GM23248 (cell line): ENCODE results near the gene ENKD1. TPM values are rescaled to one million over a fixed set of nuclear protein-coding genes. Genes with fewer than 3 reads are reported as not detected.
"Not testable (repeated sequence)": the region's sequence is repeated elsewhere in the genome, so short reads cannot be mapped to it uniquely, and the experiment has no call there.

Source experiments
- DNase-seq: peaks from one replicate; pipeline ENCODE4 v3.0.0-alpha.2; 2015
- H2AFZ ChIP-seq: fragments of 200-600 bp; sonication (generic); 2 replicates; pipeline ENCODE4 v1.6.1; 2016; ENCODE audit warnings: antibody characterized with exemption
- H3F3A ChIP-seq: fragments of 200-600 bp; sonication (generic); 2 replicates; pipeline ENCODE4 v1.6.1; 2016; ENCODE audit warnings: mild to moderate bottlenecking, antibody characterized with exemption, mixed run types; ENCODE audit not compliant: insufficient read depth
- H3K27ac ChIP-seq: fragments of 200-600 bp; sonication (generic); 2 replicates; pipeline ENCODE4 v1.5.1; 2016; ENCODE audit warnings: mild to moderate bottlenecking
- H3K27me3 ChIP-seq: fragments of 200-600 bp; sonication (generic); replicated peaks from 2 replicates; pipeline ENCODE4 v1.6.1; 2016; ENCODE audit warnings: mild to moderate bottlenecking; ENCODE audit not compliant: insufficient read depth
- H3K36me3 ChIP-seq: fragments of 200-600 bp; sonication (generic); 2 replicates; pipeline ENCODE4 v1.6.1; 2016; ENCODE audit warnings: low read depth, mild to moderate bottlenecking
- H3K4me1 ChIP-seq: fragments of 200-600 bp; sonication (generic); 2 replicates; pipeline ENCODE4 v1.6.1; 2016; ENCODE audit warnings: mild to moderate bottlenecking; ENCODE audit not compliant: insufficient read depth
- H3K4me2 ChIP-seq: fragments of 200-600 bp; sonication (generic); one replicate; pipeline ENCODE4 v1.6.1; 2016; ENCODE audit warnings: mild to moderate bottlenecking; ENCODE audit not compliant: unreplicated experiment
- H3K4me3 ChIP-seq: fragments of 200-600 bp; sonication (generic); 2 replicates; pipeline ENCODE4 v1.5.1; 2016; ENCODE audit warnings: mild to moderate bottlenecking
- H3K79me2 ChIP-seq: fragments of 200-600 bp; sonication (generic); 2 replicates; pipeline ENCODE4 v1.6.1; 2016; ENCODE audit warnings: mild to moderate bottlenecking; ENCODE audit not compliant: insufficient read depth
- H3K9ac ChIP-seq: fragments of 200-600 bp; sonication (generic); 2 replicates; pipeline ENCODE4 v1.6.1; 2016; ENCODE audit warnings: mild to moderate bottlenecking
- H3K9me2 ChIP-seq: fragments of 200-600 bp; sonication (generic); 2 replicates; pipeline ENCODE4 v1.6.1; 2016; ENCODE audit warnings: mixed run types, mild to moderate bottlenecking, moderate library complexity; ENCODE audit not compliant: insufficient read depth
- H3K9me3 ChIP-seq: fragments of 200-600 bp; sonication (generic); one replicate; pipeline ENCODE4 v1.6.1; 2017; ENCODE audit warnings: low read depth
- H4K20me1 ChIP-seq: fragments of 200-600 bp; sonication (generic); 2 replicates; pipeline ENCODE4 v1.6.0; 2016; ENCODE audit not compliant: insufficient read depth
- EZH2 ChIP-seq: fragments of 200-600 bp; sonication (generic); IDR thresholded peaks from 2 replicates; pipeline ENCODE4 v1.6.1; 2018; ENCODE audit warnings: antibody characterized with exemption, mild to moderate bottlenecking; ENCODE audit not compliant: insufficient read depth, poor library complexity, severe bottlenecking
- EZH2phosphoT487 ChIP-seq: fragments of 200-600 bp; sonication (generic); IDR thresholded peaks from 2 replicates; pipeline ENCODE4 v1.6.1; 2018; ENCODE audit warnings: antibody characterized with exemption, moderate library complexity, mild to moderate bottlenecking, low read depth; ENCODE audit not compliant: insufficient read depth
- WGBS, 2 experiments: methylation state at CpG; one replicate each; pipeline ENCODE4 v1.1.6; 2015 to 2017; ENCODE audit warnings: low lambda C conversion rate in 2 of 2, low coverage in 1 of 2; ENCODE audit errors: missing lambda C conversion rate in 2 of 2; 5-methylcytosine and 5-hydroxymethylcytosine counted together
- in situ Hi-C: fragments of 300-500 bp; cut with MboI; formaldehyde crosslinking; loops from 2 replicates; pipeline ENCODE4 v1.15.0; 2020
- polyA plus RNA-seq: library from polyadenylated mRNA; unstranded; fragments of >200 nt; fragmentation: Nextera tagmentation; extraction: Ambion mirVana; gene quantifications from 2 replicates; pipeline ENCODE4 v1.2.1, GENCODE V29; 2016
- total RNA-seq: library from RNA; depleted of rRNA; stranded (reverse); fragments of >200 nt; shearing (Covaris generic); gene quantifications from 2 replicates; pipeline ENCODE4 v1.2.3, GENCODE V29; 2014

ENKD1 gene
- total and polyA plus RNA-seq, 2 experiments from 2014 or later: 8.3 to 11.2 TPM

DNA sequence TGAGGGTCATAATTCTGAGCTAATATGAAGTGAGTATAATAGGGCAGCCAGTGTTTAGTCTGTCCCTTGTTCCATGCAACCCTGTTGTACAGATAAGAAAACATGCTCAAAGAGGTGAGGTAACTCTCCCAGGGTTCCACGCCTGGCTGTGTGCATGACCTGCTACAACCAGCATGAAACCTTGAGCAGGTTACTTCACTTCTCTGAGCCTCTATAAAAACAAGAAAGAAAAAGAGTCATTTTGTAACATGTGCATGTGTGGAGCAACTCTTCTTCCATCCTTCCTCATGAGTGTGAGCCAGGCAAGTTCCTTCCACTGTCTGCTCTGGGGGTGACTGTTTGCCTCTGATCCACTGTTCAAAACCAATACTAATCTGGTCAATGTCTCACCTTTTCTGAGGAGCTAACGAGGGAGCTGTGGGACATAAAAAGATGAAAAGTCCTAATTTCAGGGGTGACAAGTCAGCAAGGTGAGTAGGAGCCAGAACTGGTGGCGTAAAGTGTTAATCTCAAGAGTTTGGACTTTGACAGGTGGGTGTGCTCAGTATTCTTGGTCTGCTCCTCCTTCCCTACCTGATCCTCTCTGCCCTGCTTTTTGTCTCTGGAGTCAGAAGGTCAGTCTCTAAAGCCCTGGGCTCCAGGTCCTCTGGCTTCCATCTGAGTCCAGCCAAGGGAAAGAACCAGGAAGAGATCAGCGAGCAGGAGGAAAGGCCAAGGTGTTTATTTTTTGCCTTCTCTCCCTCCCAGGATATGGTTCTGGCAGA, 31.1 kb upstream of the ENKD1 start:
- H3K9ac ChIP-seq: no peak overlapping the region
- no peaks in the 10 kb centered on the region for H3K9me3 ChIP-seq
- no peaks in the 10 kb centered on the region for H3K36me3 ChIP-seq
- H4K20me1 ChIP-seq: no peaks in the 10 kb centered on the region
- H3K27me3 ChIP-seq: no peaks in the 10 kb centered on the region
- no peak overlapping the region for H3K4me3 ChIP-seq
- H3K9me2 ChIP-seq: no peaks in the 10 kb centered on the region
- in situ Hi-C loops: no loop called here
- H3K4me2 ChIP-seq: no peak overlapping the region
- WGBS, 2 experiments: 97 to 100% methylated on average over 4 of the region's 4 CpGs
- H3K4me1 ChIP-seq: no peaks in the 10 kb centered on the region
- TF ChIP-seq EZH2 (no peak), EZH2phosphoT487 (no peak)
- H3K27ac ChIP-seq: no peak overlapping the region
- no peak for DNase-seq
- H2AFZ ChIP-seq: no peak overlapping the region
- peaks cover 68% of the 10 kb centered on the region for H3K79me2 ChIP-seq
- H3F3A ChIP-seq: no peaks in the 10 kb centered on the region

GRCh38 chr16:67694611-67695010, 28.1 kb upstream of the ENKD1 start:
- no peaks in the 10 kb centered on the region for H3F3A ChIP-seq
- no peaks in the 10 kb centered on the region for H4K20me1 ChIP-seq
- no peak overlapping the region for H2AFZ ChIP-seq
- no peaks in the 10 kb centered on the region for H3K4me1 ChIP-seq
- in situ Hi-C loops: no loop called here
- TF ChIP-seq EZH2 (no peak), EZH2phosphoT487 (no peak)
- H3K9me2 ChIP-seq: no peaks in the 10 kb centered on the region
- H3K9me3 ChIP-seq: no peaks in the 10 kb centered on the region
- H3K27ac ChIP-seq: no peak overlapping the region
- no peaks in the 10 kb centered on the region for H3K27me3 ChIP-seq
- H3K4me3 ChIP-seq: no peak overlapping the region
- no peak for DNase-seq
- 77 to 81% methylated on average over 2 of the region's 2 CpGs for WGBS, 2 experiments
- H3K79me2 ChIP-seq: peaks cover 63% of the 10 kb centered on the region
- H3K4me2 ChIP-seq: no peak overlapping the region
- no peak overlapping the region for H3K9ac ChIP-seq
- no peaks in the 10 kb centered on the region for H3K36me3 ChIP-seq

GRCh38 chr16:67693517-67694285, 27.2 kb upstream of the ENKD1 start:
- H3K27ac ChIP-seq, H3K36me3 ChIP-seq, H3K4me2 ChIP-seq, H3F3A ChIP-seq, H3K9me2 ChIP-seq, H3K27me3 ChIP-seq, H4K20me1 ChIP-seq, H2AFZ ChIP-seq, H3K9me3 ChIP-seq, H3K4me1 ChIP-seq, H3K9ac ChIP-seq, H3K4me3 ChIP-seq, in situ Hi-C loops: not testable (repeated sequence)
- H3K79me2 ChIP-seq: peaks cover 54% of the 10 kb centered on the region
- peak; percentile 6 for DNase-seq
- WGBS, 2 experiments: 87 to 92% methylated on average over 8 of the region's 8 CpGs

GRCh38 chr16:67685388-67686112, 19.0 kb upstream of the ENKD1 start:
- Histone ChIP-seq H3F3A (no peaks in the 10 kb centered on the region), H3K27me3 (no peaks in the 10 kb centered on the region), H3K4me1 (peaks cover 6% of the 10 kb centered on the region; the same call in 1 of the 2 replicates), H3K9ac (no peak overlapping the region), H3K4me3 (no peak overlapping the region), H2AFZ (no peak overlapping the region), H3K27ac (no peak overlapping the region), H3K9me3 (no peaks in the 10 kb centered on the region), H3K9me2 (no peaks in the 10 kb centered on the region), H3K4me2 (no peak overlapping the region), H4K20me1 (no peaks in the 10 kb centered on the region), H3K79me2 (0 out of 2 replicates have a peak, but pooled peaks cover 6% of the 10 kb centered on the region), H3K36me3 (no peaks in the 10 kb centered on the region; the same call in 1 of the 2 replicates)
- TF ChIP-seq EZH2 (no peak), EZH2phosphoT487 (no peak)
- in situ Hi-C loops: no loop called here
- 86% methylated on average over 17 of the region's 17 CpGs for WGBS, 2 experiments
- DNase-seq: no peak
